ENCODE measurements around the gene AUTS2.

The AUTS2 gene

GRCh38 chr7:69786730-69787395 is 188.6 kb downstream of the AUTS2 start:
- H3K27me3 ChIP-seq (ENCODE audit: insufficient read depth, low read length): no peaks in the 10 kb centered on the region
- no peak for TF ChIP-seq CTCF (IDR thresholded peaks at IDR 0.05; ENCODE audit: low read length)
- no peak for TF ChIP-seq EZH2 (IDR thresholded peaks at IDR 0.05; ENCODE audit: borderline replicate concordance, low read length)
- peaks cover 90% of the 10 kb centered on the region for H3K79me2 ChIP-seq (ENCODE audit: insufficient read depth, low read length)
- H3K4me2 ChIP-seq (ENCODE audit: low read length): no peak overlapping the region
- no peak overlapping the region for H2AFZ ChIP-seq (ENCODE audit: low read length)
- H3F3A ChIP-seq (ENCODE audit: insufficient read depth, low read length): no peaks in the 10 kb centered on the region
- no peak overlapping the region; the same call in 1 of the 2 replicates for H3K9ac ChIP-seq (ENCODE audit: low read length)
- H3K27ac ChIP-seq (ENCODE audit: low read depth, low read length, poor library complexity, severe bottlenecking): no peak overlapping the region
- H3K36me3 ChIP-seq (ENCODE audit: insufficient read depth, low read length): peaks cover 6% of the 10 kb centered on the region; the same call in 1 of the 2 replicates
- H3K4me1 ChIP-seq (ENCODE audit: insufficient read depth, low read length, severe bottlenecking): peaks cover 55% of the 10 kb centered on the region
- H4K20me1 ChIP-seq (ENCODE audit: insufficient read depth, low read length): no peaks in the 10 kb centered on the region
- H3K9me2 ChIP-seq (ENCODE audit: low read depth, low read length): no peaks in the 10 kb centered on the region
- H3K4me3 ChIP-seq (ENCODE audit: low read depth, low read length, poor library complexity, severe bottlenecking): no peak overlapping the region
- no peaks in the 10 kb centered on the region; the same call in 1 of the 2 replicates for H3K9me3 ChIP-seq (ENCODE audit: low read length)

GRCh38 chr7:69787736-69788431 is 189.6 kb downstream of the AUTS2 start:
- no peak for TF ChIP-seq CTCF (IDR thresholded peaks at IDR 0.05; ENCODE audit: low read length)
- TF ChIP-seq EZH2 (IDR thresholded peaks at IDR 0.05; ENCODE audit: borderline replicate concordance, low read length): no peak
- H3F3A ChIP-seq (ENCODE audit: insufficient read depth, low read length): no peaks in the 10 kb centered on the region
- peaks cover 6% of the 10 kb centered on the region; the same call in 1 of the 2 replicates for H3K36me3 ChIP-seq (ENCODE audit: insufficient read depth, low read length)
- H3K79me2 ChIP-seq (ENCODE audit: insufficient read depth, low read length): peaks cover 87% of the 10 kb centered on the region
- no peak overlapping the region for H3K9ac ChIP-seq (ENCODE audit: low read length)
- H3K27me3 ChIP-seq (ENCODE audit: insufficient read depth, low read length): no peaks in the 10 kb centered on the region
- no peak overlapping the region for H2AFZ ChIP-seq (ENCODE audit: low read length)
- H3K4me2 ChIP-seq (ENCODE audit: low read length): no peak overlapping the region; the same call in 1 of the 2 replicates
- no peaks in the 10 kb centered on the region for H4K20me1 ChIP-seq (ENCODE audit: insufficient read depth, low read length)
- no peaks in the 10 kb centered on the region for H3K9me2 ChIP-seq (ENCODE audit: low read depth, low read length)
- no peak overlapping the region for H3K4me3 ChIP-seq (ENCODE audit: low read depth, low read length, poor library complexity, severe bottlenecking)
- no peak overlapping the region for H3K27ac ChIP-seq (ENCODE audit: low read depth, low read length, poor library complexity, severe bottlenecking)
- H3K4me1 ChIP-seq (ENCODE audit: insufficient read depth, low read length, severe bottlenecking): peaks cover 49% of the 10 kb centered on the region
- no peaks in the 10 kb centered on the region; the same call in 1 of the 2 replicates for H3K9me3 ChIP-seq (ENCODE audit: low read length)

GRCh38 chr7:69789563-69789962 is 191.3 kb downstream of the AUTS2 start:
- Histone ChIP-seq H3K9ac (ENCODE audit: low read length) (no peak overlapping the region), H3K4me3 (ENCODE audit: low read depth, low read length, poor library complexity, severe bottlenecking) (no peak overlapping the region), H3K27me3 (ENCODE audit: insufficient read depth, low read length) (no peaks in the 10 kb centered on the region), H3F3A (ENCODE audit: insufficient read depth, low read length) (no peaks in the 10 kb centered on the region), H3K27ac (ENCODE audit: low read depth, low read length, poor library complexity, severe bottlenecking) (no peak overlapping the region), H3K4me2 (ENCODE audit: low read length) (no peak overlapping the region), H3K4me1 (ENCODE audit: insufficient read depth, low read length, severe bottlenecking) (peaks cover 55% of the 10 kb centered on the region), H3K79me2 (ENCODE audit: insufficient read depth, low read length) (peaks cover 81% of the 10 kb centered on the region), H3K36me3 (ENCODE audit: insufficient read depth, low read length) (peaks cover 6% of the 10 kb centered on the region; the same call in 1 of the 2 replicates), H3K9me2 (ENCODE audit: low read depth, low read length) (no peaks in the 10 kb centered on the region), H3K9me3 (ENCODE audit: low read length) (no peaks in the 10 kb centered on the region; the same call in 1 of the 2 replicates), H2AFZ (ENCODE audit: low read length) (no peak overlapping the region), H4K20me1 (ENCODE audit: insufficient read depth, low read length) (no peaks in the 10 kb centered on the region)
- no peak for TF ChIP-seq EZH2 (IDR thresholded peaks at IDR 0.05; ENCODE audit: borderline replicate concordance, low read length)
- TF ChIP-seq CTCF (IDR thresholded peaks at IDR 0.05; ENCODE audit: low read length): no peak

Measured in OCI-LY1 (cell line).